Ovary (tissue), 9 donors: Measurements from ENCODE around the gene ZC2HC1C. TPM values are rescaled to one million over a fixed set of nuclear protein-coding genes. Genes with fewer than 3 reads are reported as not detected.
A peak's percentile ranks its signal among the peaks of the same experiment; 100 is the strongest.
"Not testable (repeated sequence)": the region's sequence is repeated elsewhere in the genome, so short reads cannot be mapped to it uniquely, and the experiment has no call there.

Experiments
- DNase-seq, 5 donors: peaks; one replicate each; pipeline ENCODE4 v3.0.0-alpha.2; 2019 to 2020
- H3K27ac ChIP-seq, 2 donors: fragments of 200-600 bp; one replicate each; pipeline versions ENCODE4 v1.5.1 to v1.8.0; 2019 to 2022
- H3K27me3 ChIP-seq: fragments of 200-600 bp; one replicate; pipeline ENCODE4 v1.8.0; 2022
- H3K36me3 ChIP-seq: fragments of 200-600 bp; sonication (generic); one replicate; pipeline ENCODE4 v1.5.1; 2019
- H3K4me1 ChIP-seq: one replicate; pipeline ENCODE4 v1.8.1; 2013; ENCODE audit warnings: mild to moderate bottlenecking, moderate library complexity; ENCODE audit not compliant: insufficient read depth
- H3K4me3 ChIP-seq: fragments of 200-600 bp; sonication (generic); one replicate; pipeline ENCODE4 v1.5.1; 2017
- H3K9me3 ChIP-seq, 2 donors: fragments of 200-600 bp in 1 of 2; sonication (generic) in 1 of 2; one replicate each; pipeline versions ENCODE4 v1.5.1 to v1.8.1; 2013 to 2019; ENCODE audit warnings: mild to moderate bottlenecking in 1 of 2, moderate library complexity in 1 of 2
- EP300 ChIP-seq: sonication (generic); formaldehyde crosslinking; IDR thresholded peaks from one replicate; pipeline ENCODE4 v1.6.1; 2017; ENCODE audit warnings: antibody characterized with exemption
- POLR2A ChIP-seq: fragments of 450-650 bp; IDR thresholded peaks from one replicate; pipeline ENCODE4 v1.6.1; 2017; ENCODE audit warnings: antibody characterized with exemption, mild to moderate bottlenecking, moderate library complexity
- WGBS, 3 donors: extraction: QIAGEN DNeasy Blood & Tissue Kit in 1 of 3; methylation state at CpG; one replicate each; pipeline versions ENCODE4 v1.1.5 to v1.1.7; 2013 to 2017; 5-methylcytosine and 5-hydroxymethylcytosine counted together
- intact Hi-C, 4 donors: fragments of 100-400 bp; cut with DNase I; formaldehyde crosslinking; loops; one replicate each; pipeline versions ENCODE4 v1.11.0 to v1.15.1; 2022 to 2023
- polyA plus RNA-seq, 2 donors: library from polyadenylated mRNA; stranded (reverse); fragments of 200-250 nt in 1 of 2; fragments of 350-450 nt in 1 of 2; fragmentation: Illumina TruSeq in 1 of 2; extraction: RNeasy Lipid Tissue Mini Kit (QIAGEN cat#74804) in 1 of 2; gene quantifications; one replicate each; pipeline ENCODE4 v1.2.3, GENCODE V29; 2013 to 2014
- total RNA-seq, 7 donors: library from RNA; depleted of rRNA in 2 of 7; stranded (reverse); fragments of >200 nt in 2 of 7; fragmentation: NEBNext Ultra II Directional in 3 of 7; extraction: Animal tissue kit (Norgen Biotek cat#: 25700) in 3 of 7; gene quantifications; one replicate each; pipeline versions ENCODE4 v1.1.0 to v1.2.4, GENCODE V29; 2016 to 2023
- TF ChIP-seq, protein P1 (sequence below), 3 donors: fragments of 450-650 bp in 2 of 3; fragments of 200-600 bp in 1 of 3; IDR thresholded peaks; one replicate each; pipeline versions ENCODE4 v1.5.1 to v1.8.0; 2016 to 2022; ENCODE audit warnings: antibody characterized with exemption in 3 of 3, mild to moderate bottlenecking in 1 of 3
- donor health status: DM: no; HTN: no; CAD: no; lungs with moderate emphysema.
- donor health status: DM: no; HTN: no; CAD: no.
- donor health status: Bipolar disorder and iron deficiency.
- donor health status: DM: yes; HTN: yes; CAD: no.
- donor health status: DM: no; HTN: no; CAD: no.
- donor health status: DM: yes; HTN: yes; CAD: no.

Gene ZC2HC1C
- total and polyA plus RNA-seq, 9 donors = 0.46 to 9.2 (median 1.3) TPM

DNA sequence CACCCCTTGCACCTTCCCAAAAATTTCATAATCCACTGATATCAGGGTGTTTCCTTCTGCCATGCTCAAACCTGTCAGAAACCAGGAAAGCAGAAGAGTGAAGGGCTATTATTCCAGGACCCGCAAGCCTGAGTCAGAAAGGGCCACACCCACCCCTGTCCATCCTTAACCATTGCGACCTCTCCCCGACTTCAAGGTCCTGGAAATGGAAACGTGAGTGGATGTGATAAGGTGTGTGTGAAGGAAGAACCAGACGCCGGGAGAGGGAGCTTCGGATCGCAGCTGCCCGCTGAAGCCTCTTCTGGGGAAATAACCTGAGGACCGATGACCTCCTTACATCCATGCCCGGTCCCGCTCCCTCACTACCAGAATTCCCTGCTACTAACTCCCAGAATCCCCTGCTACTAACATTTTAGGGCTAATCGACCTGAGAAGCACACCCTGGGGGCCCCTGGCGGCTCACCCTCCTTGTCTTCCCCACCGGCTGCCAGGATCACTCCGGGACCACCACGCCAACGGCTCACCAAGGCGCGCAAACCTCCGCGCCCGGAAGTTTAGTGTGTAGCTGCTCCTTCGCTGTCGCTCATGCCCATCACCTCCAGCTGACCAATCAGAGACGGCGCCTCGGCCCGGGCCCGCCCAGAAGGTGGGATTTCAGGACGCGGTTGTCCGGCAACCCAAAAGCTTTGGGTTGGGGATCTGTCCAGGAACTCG is 5.8 kb upstream of the ZC2HC1C start, which contains the start of gene ACYP1:
Gene ACYP1, minus strand, starts transcription at position 534 of the 714 bp plus-strand sequence. Its CDS starts 471 bp downstream, at position 63.
- TF ChIP-seq POLR2A (peak; percentile 30), EP300 (no peak)
- TF ChIP-seq, protein P1, sequence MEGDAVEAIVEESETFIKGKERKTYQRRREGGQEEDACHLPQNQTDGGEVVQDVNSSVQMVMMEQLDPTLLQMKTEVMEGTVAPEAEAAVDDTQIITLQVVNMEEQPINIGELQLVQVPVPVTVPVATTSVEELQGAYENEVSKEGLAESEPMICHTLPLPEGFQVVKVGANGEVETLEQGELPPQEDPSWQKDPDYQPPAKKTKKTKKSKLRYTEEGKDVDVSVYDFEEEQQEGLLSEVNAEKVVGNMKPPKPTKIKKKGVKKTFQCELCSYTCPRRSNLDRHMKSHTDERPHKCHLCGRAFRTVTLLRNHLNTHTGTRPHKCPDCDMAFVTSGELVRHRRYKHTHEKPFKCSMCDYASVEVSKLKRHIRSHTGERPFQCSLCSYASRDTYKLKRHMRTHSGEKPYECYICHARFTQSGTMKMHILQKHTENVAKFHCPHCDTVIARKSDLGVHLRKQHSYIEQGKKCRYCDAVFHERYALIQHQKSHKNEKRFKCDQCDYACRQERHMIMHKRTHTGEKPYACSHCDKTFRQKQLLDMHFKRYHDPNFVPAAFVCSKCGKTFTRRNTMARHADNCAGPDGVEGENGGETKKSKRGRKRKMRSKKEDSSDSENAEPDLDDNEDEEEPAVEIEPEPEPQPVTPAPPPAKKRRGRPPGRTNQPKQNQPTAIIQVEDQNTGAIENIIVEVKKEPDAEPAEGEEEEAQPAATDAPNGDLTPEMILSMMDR (IDR thresholded peaks at IDR 0.05) = no peak
- 0% methylated on average over 34 of the region's 34 CpGs for WGBS, 3 donors
- Histone ChIP-seq H3K4me3 (peak within 1 kb of the TSS; percentile 75), H3K27ac (peak within 1 kb of the TSS in 1 of 2 donors; percentile 52), H3K4me1 (peaks cover 9% of the 10 kb centered on the region), H3K27me3 (no peaks in the 10 kb centered on the region), H3K36me3 (no peaks in the 10 kb centered on the region), H3K9me3 (no peaks in the 10 kb centered on the region)
- intact Hi-C loops = loop anchor here in 1 of 4 donors (2.0 kb wide), 1 partner anchor 15 kb away; no protein-coding TSS in a partner anchor
- peak; percentile 89 to 97 (median 96) for DNase-seq

DNA sequence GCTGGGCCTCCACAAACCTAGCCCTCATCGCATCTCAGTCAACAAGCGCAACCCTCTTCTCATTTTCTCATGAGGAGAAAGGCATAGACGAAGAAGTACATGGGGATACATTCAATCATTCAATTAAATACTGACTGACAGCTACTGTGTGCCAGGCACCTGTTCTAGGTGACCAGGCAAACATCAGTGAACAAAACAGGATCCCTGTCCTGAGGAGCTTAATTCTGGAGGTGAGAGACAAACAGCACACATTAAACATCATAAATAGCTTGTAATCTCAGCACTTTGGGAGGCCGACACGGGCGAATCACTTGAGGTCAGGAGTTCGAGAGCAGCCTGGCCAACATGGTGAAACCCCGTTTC is 5.3 kb upstream of the ZC2HC1C start:
- Histone ChIP-seq H3K27ac (no peak overlapping the region), H3K9me3 (no peaks in the 10 kb centered on the region), H3K4me1 (peaks cover 9% of the 10 kb centered on the region), H3K4me3 (peak overlapping the region; percentile 75), H3K36me3 (no peaks in the 10 kb centered on the region), H3K27me3 (no peaks in the 10 kb centered on the region)
- no peak for TF ChIP-seq POLR2A
- WGBS, 3 donors = 54 to 56% (median 55%) methylated on average over 8 of the region's 8 CpGs
- intact Hi-C loops = no loop called here
- DNase-seq = no peak

DNA sequence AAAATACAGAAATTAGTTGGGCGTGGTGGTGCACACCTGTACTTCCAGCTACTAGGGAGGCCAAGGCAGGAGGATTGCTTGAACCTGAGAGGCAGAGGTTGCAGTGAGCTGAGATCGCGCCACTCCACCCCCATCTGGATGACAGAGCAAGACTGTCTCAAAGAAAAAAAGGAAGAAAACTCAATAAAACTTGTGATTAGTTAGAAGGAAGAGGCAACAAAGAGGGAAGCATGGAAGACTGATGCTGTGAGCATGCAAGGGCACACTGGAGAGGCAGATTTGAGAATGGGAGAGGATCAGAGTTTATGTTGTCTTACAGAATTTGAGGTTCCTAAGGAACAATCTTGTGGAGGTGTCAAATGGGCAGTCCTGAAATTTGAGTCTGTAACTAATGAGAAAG is 2.8 kb upstream of the ZC2HC1C start:
- TF ChIP-seq POLR2A = no peak
- TF ChIP-seq EP300 = no peak
- TF ChIP-seq, protein P1 (IDR thresholded peaks at IDR 0.05) = no peak
- Histone ChIP-seq H3K4me1 (peaks cover 9% of the 10 kb centered on the region), H3K27me3 (no peaks in the 10 kb centered on the region), H3K4me3 (no peak overlapping the region), H3K36me3 (no peaks in the 10 kb centered on the region), H3K27ac (no peak overlapping the region), H3K9me3 (no peaks in the 10 kb centered on the region)
- no peak for DNase-seq
- WGBS, 3 donors = 96 to 98% (median 97%) methylated on average over 3 of the region's 3 CpGs
- intact Hi-C loops = no loop called here

DNA sequence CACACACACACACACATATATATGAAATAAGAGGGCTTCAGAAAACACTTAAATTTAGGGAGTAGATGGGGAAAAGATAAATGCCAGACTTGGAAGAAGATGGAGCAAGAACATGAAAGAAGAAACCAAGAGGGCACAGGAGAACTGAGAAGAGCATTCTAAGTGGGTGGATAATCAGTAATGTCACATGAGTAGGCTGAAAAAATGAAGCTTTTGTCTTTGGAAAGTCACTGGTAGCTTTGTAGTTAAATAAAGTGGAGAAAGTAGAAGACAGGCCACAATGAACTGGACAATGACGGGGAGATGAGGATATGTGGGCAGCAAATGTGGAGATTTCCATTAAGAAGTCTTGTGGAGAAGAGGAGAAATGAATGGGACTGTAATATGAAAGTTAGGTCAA is 2.2 kb upstream of the ZC2HC1C start:
- TF ChIP-seq EP300 (no peak), POLR2A (no peak)
- TF ChIP-seq, protein P1 (IDR thresholded peaks at IDR 0.05) = no peak
- intact Hi-C loops = no loop called here
- Histone ChIP-seq H3K27ac (no peak overlapping the region), H3K36me3 (no peaks in the 10 kb centered on the region), H3K4me3 (no peak overlapping the region), H3K4me1 (peaks cover 9% of the 10 kb centered on the region), H3K27me3 (no peaks in the 10 kb centered on the region), H3K9me3 (no peaks in the 10 kb centered on the region)
- WGBS, 3 donors = 96 to 100% (median 98%) methylated on average over 1 of the region's 1 CpG
- no peak for DNase-seq

DNA sequence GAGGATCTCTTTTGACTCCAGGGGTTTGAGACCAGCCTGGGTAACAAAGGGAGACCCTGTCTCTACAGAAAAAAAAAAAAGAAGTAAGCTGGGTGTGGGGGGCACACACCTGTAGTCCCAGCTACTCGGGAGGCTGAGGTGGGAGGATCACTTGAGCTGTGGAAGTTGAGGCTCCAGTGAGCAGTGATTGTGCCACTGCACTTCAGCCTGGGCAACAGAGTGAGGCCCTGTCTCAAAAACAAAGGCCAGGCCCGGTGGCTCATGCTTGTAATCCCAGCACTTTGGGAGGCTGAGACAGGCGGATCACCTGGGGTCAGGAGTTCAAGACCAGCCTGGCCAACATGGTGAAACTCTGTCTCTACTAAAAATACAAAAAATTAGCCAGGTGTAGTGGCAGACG is 1.7 kb upstream of the ZC2HC1C start:
- H3K36me3 ChIP-seq, H3K9me3 ChIP-seq, H3K4me1 ChIP-seq, DNase-seq, H3K27ac ChIP-seq, intact Hi-C loops, H3K4me3 ChIP-seq, H3K27me3 ChIP-seq: not testable (repeated sequence)
- 81 to 86% (median 83%) methylated on average over 4 of the region's 4 CpGs for WGBS, 3 donors
